ENCODE measurements around the gene SH3BGRL.

GRCh38 chrX:81278616-81279015 lies 76.7 kb downstream of the SH3BGRL start:
- TF ChIP-seq POLR2A (IDR thresholded peaks at IDR 0.05) (no peak), EP300 (IDR thresholded peaks at IDR 0.05) (no peak)
- TF ChIP-seq, protein P1, sequence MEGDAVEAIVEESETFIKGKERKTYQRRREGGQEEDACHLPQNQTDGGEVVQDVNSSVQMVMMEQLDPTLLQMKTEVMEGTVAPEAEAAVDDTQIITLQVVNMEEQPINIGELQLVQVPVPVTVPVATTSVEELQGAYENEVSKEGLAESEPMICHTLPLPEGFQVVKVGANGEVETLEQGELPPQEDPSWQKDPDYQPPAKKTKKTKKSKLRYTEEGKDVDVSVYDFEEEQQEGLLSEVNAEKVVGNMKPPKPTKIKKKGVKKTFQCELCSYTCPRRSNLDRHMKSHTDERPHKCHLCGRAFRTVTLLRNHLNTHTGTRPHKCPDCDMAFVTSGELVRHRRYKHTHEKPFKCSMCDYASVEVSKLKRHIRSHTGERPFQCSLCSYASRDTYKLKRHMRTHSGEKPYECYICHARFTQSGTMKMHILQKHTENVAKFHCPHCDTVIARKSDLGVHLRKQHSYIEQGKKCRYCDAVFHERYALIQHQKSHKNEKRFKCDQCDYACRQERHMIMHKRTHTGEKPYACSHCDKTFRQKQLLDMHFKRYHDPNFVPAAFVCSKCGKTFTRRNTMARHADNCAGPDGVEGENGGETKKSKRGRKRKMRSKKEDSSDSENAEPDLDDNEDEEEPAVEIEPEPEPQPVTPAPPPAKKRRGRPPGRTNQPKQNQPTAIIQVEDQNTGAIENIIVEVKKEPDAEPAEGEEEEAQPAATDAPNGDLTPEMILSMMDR (IDR thresholded peaks at IDR 0.05) = no peak
